HEK293 (cell line): Measurements from ENCODE around the gene GRIK2.

ENCODE experiments used
- CTCF ChIA-PET: fragments of 350-600 bp; formaldehyde crosslinking; extraction: SDS; loops from one replicate; lab custom pipeline; 2021; ENCODE audit warnings: antibody characterized with exemption; lab: Yijun Ruan, JAX
- POLR2A ChIA-PET: fragments of 300-600 bp; formaldehyde crosslinking; extraction: SDS; loops from one replicate; lab custom pipeline; 2020; ENCODE audit warnings: antibody characterized with exemption, inconsistent platforms; lab: Yijun Ruan, JAX
- H3K27ac ChIP-seq: fragments of 200-500 bp; sonication (Bioruptor generic); 2 replicates; pipeline ENCODE4 v1.5.1; 2014; ENCODE audit warnings: low read depth, low read length, control low read depth, inconsistent platforms; ENCODE audit errors: extremely low read depth
- H3K36me3 ChIP-seq, 2 experiments: fragments of 200-500 bp in 1 of 2; sonication (Bioruptor generic) in 1 of 2; 1 replicate in 1 of 2; 2 replicates in 1 of 2; pipeline ENCODE4 v1.5.1; 2014 to 2017; ENCODE audit warnings: inconsistent platforms in 2 of 2, low read length in 2 of 2; ENCODE audit not compliant: control insufficient read depth in 2 of 2, insufficient read depth in 1 of 2
- H3K4me1 ChIP-seq: fragments of 200-500 bp; sonication (Bioruptor generic); 2 replicates; pipeline ENCODE4 v1.5.1; 2014; ENCODE audit warnings: mild to moderate bottlenecking, low read length, inconsistent platforms; ENCODE audit not compliant: control insufficient read depth, insufficient read depth
- H3K4me3 ChIP-seq: 2 replicates; pipeline ENCODE4 v1.5.1; 2011; ENCODE audit warnings: low read depth, mild to moderate bottlenecking, control low read depth, low read length, moderate library complexity
- H3K9me3 ChIP-seq: fragments of 200-500 bp; sonication (Bioruptor generic); 2 replicates; pipeline ENCODE4 v1.5.1; 2014; ENCODE audit warnings: low read depth, low read length, inconsistent platforms; ENCODE audit not compliant: control insufficient read depth, insufficient read depth
- ATF2 ChIP-seq: fragments of 450-650 bp; formaldehyde crosslinking; IDR thresholded peaks from 2 replicates; pipeline ENCODE4 v1.5.1; 2016; ENCODE audit warnings: missing biosample characterization, missing genetic modification characterization, low read depth
- IKZF3 ChIP-seq: fragments of 450-650 bp; IDR thresholded peaks from 2 replicates; pipeline ENCODE4 v1.5.0; 2018; ENCODE audit warnings: missing biosample characterization, mild to moderate bottlenecking, missing genetic modification characterization, moderate library complexity
- KLF17 ChIP-seq: fragments of 450-650 bp; formaldehyde crosslinking; IDR thresholded peaks from 2 replicates; pipeline ENCODE4 v1.5.1; 2016; ENCODE audit warnings: missing biosample characterization, missing genetic modification characterization
- KLF8 ChIP-seq: fragments of 450-650 bp; formaldehyde crosslinking; IDR thresholded peaks from 2 replicates; pipeline ENCODE4 v1.5.1; 2016; ENCODE audit warnings: missing biosample characterization, missing genetic modification characterization
- PATZ1 ChIP-seq: fragments of 450-650 bp; formaldehyde crosslinking; IDR thresholded peaks from 2 replicates; pipeline ENCODE4 v1.5.1; 2016; ENCODE audit warnings: missing biosample characterization, missing genetic modification characterization
- PRDM6 ChIP-seq: fragments of 450-650 bp; formaldehyde crosslinking; IDR thresholded peaks from 2 replicates; pipeline ENCODE4 v1.5.1; 2017; ENCODE audit warnings: missing biosample characterization, missing genetic modification characterization
- REPIN1 ChIP-seq: fragments of 450-650 bp; formaldehyde crosslinking; IDR thresholded peaks from 2 replicates; pipeline ENCODE4 v1.5.1; 2017; ENCODE audit warnings: missing biosample characterization, missing genetic modification characterization, low read depth
- SALL2 ChIP-seq: fragments of 450-650 bp; formaldehyde crosslinking; IDR thresholded peaks from 2 replicates; pipeline ENCODE4 v1.5.0; 2017; ENCODE audit warnings: missing biosample characterization, mild to moderate bottlenecking, missing genetic modification characterization, borderline replicate concordance
- TRIM28 ChIP-seq: IDR thresholded peaks from 2 replicates; pipeline ENCODE4 v1.6.1; 2011; ENCODE audit warnings: low read length, control low read depth, borderline replicate concordance
- ZEB2 ChIP-seq: fragments of 450-650 bp; formaldehyde crosslinking; IDR thresholded peaks from 2 replicates; pipeline ENCODE4 v1.5.1; 2016; ENCODE audit warnings: missing biosample characterization, missing genetic modification characterization
- ZIC2 ChIP-seq: fragments of 450-650 bp; formaldehyde crosslinking; IDR thresholded peaks from 2 replicates; pipeline ENCODE4 v1.5.1; 2016; ENCODE audit warnings: missing biosample characterization, missing genetic modification characterization
- ZNF10 ChIP-seq: fragments of 450-650 bp; formaldehyde crosslinking; IDR thresholded peaks from 2 replicates; pipeline ENCODE4 v1.5.1; 2017; ENCODE audit warnings: missing biosample characterization, missing genetic modification characterization
- ZNF16 ChIP-seq: fragments of 450-650 bp; formaldehyde crosslinking; IDR thresholded peaks from 2 replicates; pipeline ENCODE4 v1.5.1; 2016; ENCODE audit warnings: low read depth, missing biosample characterization, missing genetic modification characterization
- ZNF174 ChIP-seq: fragments of 450-650 bp; formaldehyde crosslinking; IDR thresholded peaks from 2 replicates; pipeline ENCODE4 v1.5.0; 2017; ENCODE audit warnings: missing biosample characterization, mild to moderate bottlenecking, missing genetic modification characterization
- ZNF214 ChIP-seq: fragments of 450-650 bp; formaldehyde crosslinking; IDR thresholded peaks from 2 replicates; pipeline ENCODE4 v1.5.1; 2017; ENCODE audit warnings: missing biosample characterization, mild to moderate bottlenecking, missing genetic modification characterization, borderline replicate concordance
- ZNF274 ChIP-seq, 2 experiments: fragments of 200-500 bp in 1 of 2; fragments of 450-650 bp in 1 of 2; sonication (Bioruptor generic) in 1 of 2; formaldehyde crosslinking in 1 of 2; IDR thresholded peaks; 2 replicates each; pipeline versions ENCODE4 v1.5.1 to v1.6.1; 2014 to 2016; ENCODE audit warnings: borderline replicate concordance in 1 of 2, inconsistent platforms in 1 of 2, low read length in 1 of 2, missing biosample characterization in 1 of 2, missing genetic modification characterization in 1 of 2
- ZNF311 ChIP-seq: fragments of 450-650 bp; formaldehyde crosslinking; IDR thresholded peaks from 2 replicates; pipeline ENCODE4 v1.5.1; 2017; ENCODE audit warnings: missing biosample characterization, missing genetic modification characterization, borderline replicate concordance
- ZNF37A ChIP-seq: fragments of 450-650 bp; IDR thresholded peaks from 2 replicates; pipeline ENCODE4 v1.5.1; 2018; ENCODE audit warnings: missing biosample characterization, missing genetic modification characterization
- ZNF394 ChIP-seq: fragments of 450-650 bp; formaldehyde crosslinking; IDR thresholded peaks from 2 replicates; pipeline ENCODE4 v1.5.1; 2016; ENCODE audit warnings: missing biosample characterization, missing genetic modification characterization, mild to moderate bottlenecking, moderate library complexity, borderline replicate concordance
- ZNF514 ChIP-seq: fragments of 450-650 bp; formaldehyde crosslinking; IDR thresholded peaks from 2 replicates; pipeline ENCODE4 v1.5.1; 2016; ENCODE audit warnings: missing biosample characterization, missing genetic modification characterization
- ZNF521 ChIP-seq: fragments of 450-650 bp; formaldehyde crosslinking; IDR thresholded peaks from 2 replicates; pipeline ENCODE4 v1.5.1; 2017; ENCODE audit warnings: missing biosample characterization, mild to moderate bottlenecking, missing genetic modification characterization
- ZNF548 ChIP-seq: fragments of 450-650 bp; formaldehyde crosslinking; IDR thresholded peaks from 2 replicates; pipeline ENCODE4 v1.5.1; 2016; ENCODE audit warnings: missing biosample characterization, missing genetic modification characterization
- ZNF560 ChIP-seq: fragments of 450-650 bp; formaldehyde crosslinking; IDR thresholded peaks from 2 replicates; pipeline ENCODE4 v1.5.1; 2017; ENCODE audit warnings: missing biosample characterization, missing genetic modification characterization, borderline replicate concordance
- ZNF600 ChIP-seq: fragments of 450-650 bp; formaldehyde crosslinking; IDR thresholded peaks from 2 replicates; pipeline ENCODE4 v1.5.1; 2016; ENCODE audit warnings: missing biosample characterization, missing genetic modification characterization
- ZNF768 ChIP-seq: fragments of 450-650 bp; formaldehyde crosslinking; IDR thresholded peaks from 2 replicates; pipeline ENCODE4 v1.5.1; 2018; ENCODE audit warnings: missing biosample characterization, mild to moderate bottlenecking, missing genetic modification characterization
- ZNF777 ChIP-seq: fragments of 450-650 bp; formaldehyde crosslinking; IDR thresholded peaks from 2 replicates; pipeline ENCODE4 v1.5.1; 2017; ENCODE audit warnings: missing biosample characterization, missing genetic modification characterization, borderline replicate concordance
- ZSCAN30 ChIP-seq: fragments of 450-650 bp; IDR thresholded peaks from 2 replicates; pipeline ENCODE4 v1.5.1; 2018; ENCODE audit warnings: missing biosample characterization, mild to moderate bottlenecking, missing genetic modification characterization, moderate library complexity
- ZXDB ChIP-seq: fragments of 450-650 bp; formaldehyde crosslinking; IDR thresholded peaks from 2 replicates; pipeline ENCODE4 v1.5.1; 2016; ENCODE audit warnings: missing biosample characterization, missing genetic modification characterization

The GRIK2 gene

GRCh38 chr6:101626269-101626668 is 232.8 kb downstream of the GRIK2 start:
- H3K9me3 ChIP-seq: no peaks in the 10 kb centered on the region
- TF ChIP-seq ZNF560 (tag by site-specific recombination) (no peak), ZIC2 (tag by site-specific recombination) (no peak), ZNF521 (tag by site-specific recombination) (no peak), ZNF514 (tag by site-specific recombination) (no peak), TRIM28 (no peak), ZNF600 (tag by site-specific recombination) (no peak), ZNF16 (tag by site-specific recombination) (no peak), ATF2 (tag by site-specific recombination) (no peak), ZXDB (tag by site-specific recombination) (no peak), ZNF10 (tag by site-specific recombination) (no peak), REPIN1 (no peak), PATZ1 (tag by site-specific recombination) (no peak), ZNF548 (tag by site-specific recombination) (no peak), ZNF37A (tag by site-specific recombination) (no peak), ZNF394 (tag by site-specific recombination) (no peak)
- H3K4me1 ChIP-seq: no peaks in the 10 kb centered on the region
- H3K27ac ChIP-seq: no peak overlapping the region
- CTCF ChIA-PET: interaction anchor here (0.6 kb wide), 1 partner anchor 9 kb away, joined by 3 read pairs; no protein-coding TSS in a partner anchor
- H3K36me3 ChIP-seq: no peaks in the 10 kb centered on the region
- POLR2A ChIA-PET: no interaction called here
- H3K4me3 ChIP-seq: no peak overlapping the region

- TF ChIP-seq ZSCAN30: no peak
- no peak for TF ChIP-seq ZNF311 (tag by site-specific recombination)
- TF ChIP-seq SALL2 (tag by site-specific recombination): no peak
- TF ChIP-seq ZNF274 (IDR thresholded peaks at IDR 0.05; ENCODE audit: low read length): no peak
- no peak for TF ChIP-seq ZNF274 (tag by site-specific recombination; IDR thresholded peaks at IDR 0.05; ENCODE audit: borderline replicate concordance)
- no peak for TF ChIP-seq ZNF174
- no peak for TF ChIP-seq ZNF777 (tag by site-specific recombination)
- no peak for TF ChIP-seq IKZF3 (tag by site-specific recombination)
- no peak for TF ChIP-seq KLF8
- no peak for TF ChIP-seq ZEB2 (tag by site-specific recombination)
- no peak for TF ChIP-seq KLF17 (tag by site-specific recombination)
- TF ChIP-seq ZNF214: no peak
- TF ChIP-seq ZNF768 (tag by site-specific recombination): no peak
- TF ChIP-seq PRDM6 (tag by site-specific recombination): no peak
- Histone ChIP-seq H3K4me1 (no peaks in the 10 kb centered on the region), H3K36me3 (no peaks in the 10 kb centered on the region), H3K27ac (no peak overlapping the region), H3K9me3 (no peaks in the 10 kb centered on the region), H3K4me3 (no peak overlapping the region)
- POLR2A ChIA-PET: no interaction called here
- CTCF ChIA-PET: no interaction called here
Observed at GRCh38 chr6:101630941-101631340, 237.4 kb downstream of the GRIK2 start.
